Chondrocyte (in vitro differentiated cells): ENCODE measurements around the gene TMPRSS9. TPM values are rescaled to one million over a fixed set of nuclear protein-coding genes. Genes with fewer than 3 reads are reported as not detected.
"Not testable (repeated sequence)": the region's sequence is repeated elsewhere in the genome, so short reads cannot be mapped to it uniquely, and the experiment has no call there.

ENCODE experiments used
- DNase-seq: peaks from one replicate; pipeline ENCODE4 v3.0.0; 2021; ENCODE audit warnings: mixed read lengths, low spot score
- H3K27ac Mint-ChIP-seq: one replicate; pipeline ENCODE4 v1.8.0; 2021; ENCODE audit warnings: mild to moderate bottlenecking, moderate library complexity, mixed read lengths; ENCODE audit not compliant: unreplicated experiment
- H3K27me3 Mint-ChIP-seq: 2 replicates; pipeline ENCODE4 v1.8.0; 2021; ENCODE audit warnings: low read depth, mixed read lengths
- H3K36me3 Mint-ChIP-seq: 2 replicates; pipeline ENCODE4 v1.8.0; 2021; ENCODE audit warnings: low read depth, mixed read lengths
- H3K4me1 Mint-ChIP-seq: 2 replicates; pipeline ENCODE4 v1.8.0; 2021; ENCODE audit warnings: low read depth, mild to moderate bottlenecking, mixed read lengths
- H3K4me3 Mint-ChIP-seq: one replicate; pipeline ENCODE4 v1.8.0; 2021; ENCODE audit warnings: mild to moderate bottlenecking, moderate library complexity, mixed read lengths; ENCODE audit not compliant: unreplicated experiment
- H3K9me3 Mint-ChIP-seq: 2 replicates; pipeline ENCODE4 v1.8.0; 2021; ENCODE audit warnings: low read depth, mixed read lengths
- CTCF ChIP-seq: fragments of 200-600 bp; sonication (generic); IDR thresholded peaks from 2 replicates; pipeline ENCODE4 v1.5.0; 2021; ENCODE audit warnings: antibody characterized with exemption, mild to moderate bottlenecking, moderate library complexity
- total RNA-seq: library from RNA; stranded (reverse); gene quantifications from 3 replicates; pipeline ENCODE4 v1.2.1, GENCODE V29; 2021

The TMPRSS9 gene
- total RNA-seq, 1 donor from 2014 or later, result 0.15 TPM

DNA sequence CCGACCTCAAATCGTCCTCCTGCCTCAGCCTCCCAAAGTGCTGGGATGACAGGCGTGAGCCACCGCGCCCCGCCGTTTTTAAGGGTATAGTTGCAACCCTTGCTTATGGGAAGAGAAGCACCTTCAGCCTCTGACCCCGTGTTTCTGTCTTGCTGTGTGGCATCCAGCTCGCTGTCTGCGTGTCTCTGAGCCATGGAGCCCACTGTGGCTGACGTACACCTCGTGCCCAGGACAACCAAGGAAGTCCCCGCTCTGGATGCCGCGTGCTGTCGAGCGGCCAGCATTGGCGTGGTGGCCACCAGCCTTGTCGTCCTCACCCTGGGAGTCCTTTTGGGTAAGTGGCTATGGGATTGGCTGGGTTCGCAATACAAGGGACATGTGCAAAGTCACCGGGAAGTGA, 29.5 kb downstream of the TMPRSS9 start:
- H3K27ac Mint-ChIP-seq, result no peak overlapping the region
- H3K36me3 Mint-ChIP-seq, result no peaks in the 10 kb centered on the region
- H3K4me3 Mint-ChIP-seq, result no peak overlapping the region
- H3K27me3 Mint-ChIP-seq, result peaks cover 4% of the 10 kb centered on the region
- H3K4me1 Mint-ChIP-seq, result peaks cover 15% of the 10 kb centered on the region
- no peaks in the 10 kb centered on the region for H3K9me3 Mint-ChIP-seq
- no peak for DNase-seq
- no peak for TF ChIP-seq CTCF

DNA sequence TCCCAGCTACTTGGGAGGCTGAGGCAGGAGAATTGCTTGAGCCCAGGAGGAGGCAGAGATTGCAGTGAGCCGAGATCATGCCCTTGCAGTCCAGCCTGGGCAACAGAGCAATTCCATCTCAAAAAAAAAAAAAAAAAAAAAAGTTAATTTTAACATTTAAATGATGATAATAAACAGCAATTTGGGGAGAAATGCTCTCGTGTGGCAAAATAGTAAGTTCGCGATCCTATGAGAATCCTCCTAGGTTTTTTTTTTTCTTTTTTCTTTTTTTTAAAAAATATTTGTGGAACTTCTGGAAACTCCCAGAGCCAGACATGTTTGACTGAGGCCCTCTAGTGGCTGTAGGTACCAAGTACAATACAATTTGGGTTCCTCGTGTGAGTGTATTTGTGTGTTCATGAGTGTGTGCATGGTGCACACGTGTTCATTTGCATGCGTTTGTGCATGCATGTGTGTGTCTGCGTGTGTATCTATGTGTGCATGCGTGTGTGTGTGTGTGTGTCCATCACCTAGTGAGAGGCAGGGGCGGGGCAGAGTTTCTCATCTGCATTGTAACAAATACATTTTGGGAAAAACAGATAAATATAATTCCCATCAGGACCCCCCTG, 31.2 kb downstream of the TMPRSS9 start:
- no peak for DNase-seq
- no peaks in the 10 kb centered on the region for H3K36me3 Mint-ChIP-seq
- H3K27ac Mint-ChIP-seq, result no peak overlapping the region
- peaks cover 13% of the 10 kb centered on the region for H3K4me1 Mint-ChIP-seq
- H3K4me3 Mint-ChIP-seq, result no peak overlapping the region
- H3K9me3 Mint-ChIP-seq, result no peaks in the 10 kb centered on the region
- peak; percentile 88 for TF ChIP-seq CTCF
- H3K27me3 Mint-ChIP-seq, result peaks cover 4% of the 10 kb centered on the region

GRCh38 chr19:2392366-2392765, 32.3 kb downstream of the TMPRSS9 start:
- TF ChIP-seq CTCF, result no peak
- DNase-seq, result no peak
- Mint-ChIP-seq H3K9me3 (no peaks in the 10 kb centered on the region), H3K4me3 (no peak overlapping the region), H3K36me3 (no peaks in the 10 kb centered on the region), H3K4me1 (peaks cover 13% of the 10 kb centered on the region), H3K27ac (no peak overlapping the region), H3K27me3 (peaks cover 4% of the 10 kb centered on the region)

DNA sequence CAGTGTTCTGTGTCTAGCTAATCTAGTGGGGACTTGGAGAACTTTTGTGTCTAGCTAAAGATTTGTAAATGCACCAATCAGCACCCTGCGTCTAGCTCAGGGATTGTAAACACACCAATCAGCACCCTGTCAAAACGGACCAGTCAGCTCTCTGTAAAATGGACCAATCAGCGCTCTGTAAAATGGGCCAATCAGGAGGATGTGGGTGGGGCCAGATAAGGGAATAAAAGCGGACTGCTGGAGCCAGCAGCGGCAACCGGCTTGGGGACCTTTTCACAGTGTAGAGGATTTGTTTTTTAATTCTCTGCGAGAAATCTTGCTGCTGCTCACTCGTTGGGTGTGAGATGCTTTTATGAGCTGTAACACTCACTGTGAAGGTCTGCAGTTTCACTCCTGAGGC, 32.8 kb downstream of the TMPRSS9 start:
- not testable (repeated sequence) for H3K9me3 Mint-ChIP-seq, H3K27me3 Mint-ChIP-seq, H3K27ac Mint-ChIP-seq, H3K4me3 Mint-ChIP-seq, DNase-seq, H3K36me3 Mint-ChIP-seq
- peaks cover 13% of the 10 kb centered on the region for H3K4me1 Mint-ChIP-seq

DNA sequence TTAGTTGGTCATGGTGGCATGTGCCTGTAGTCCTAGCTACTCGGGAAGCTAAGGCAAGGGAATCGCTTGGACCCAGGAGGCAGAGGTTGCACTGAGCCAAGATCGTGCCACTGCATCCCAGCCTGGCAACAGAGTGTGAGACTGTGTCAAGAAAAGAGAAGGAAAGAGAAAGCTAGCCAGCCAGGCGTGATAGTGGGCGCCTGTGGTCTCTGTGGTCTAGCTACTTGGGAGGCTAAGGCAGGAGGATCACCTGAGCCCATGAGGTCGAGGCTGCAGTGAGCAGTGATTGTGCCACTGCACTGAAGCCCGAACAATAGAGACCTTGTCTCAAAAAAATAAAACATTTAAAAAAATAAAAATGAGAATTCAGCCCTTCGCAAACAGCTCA, 34.0 kb downstream of the TMPRSS9 start:
- H3K9me3 Mint-ChIP-seq, result no peaks in the 10 kb centered on the region
- no peak overlapping the region for H3K27ac Mint-ChIP-seq
- no peak for DNase-seq
- no peaks in the 10 kb centered on the region for H3K36me3 Mint-ChIP-seq
- no peak overlapping the region for H3K4me3 Mint-ChIP-seq
- no peak for TF ChIP-seq CTCF
- H3K4me1 Mint-ChIP-seq, result peaks cover 13% of the 10 kb centered on the region
- H3K27me3 Mint-ChIP-seq, result peaks cover 2% of the 10 kb centered on the region
